WTC11 (cell line): ENCODE measurements around the gene TMEM89.

Experiments
- AR ChIP-seq: fragments of 250-450 bp; sonication (Bioruptor Pico); IDR thresholded peaks from 2 replicates; pipeline ENCODE4 v1.9.0; 2021; ENCODE audit warnings: mild to moderate bottlenecking
- ATF2 ChIP-seq: sonication (generic); formaldehyde crosslinking; IDR thresholded peaks from 2 replicates; pipeline ENCODE4 v1.8.1; 2022; ENCODE audit warnings: low read depth, missing genetic modification reagents, borderline replicate concordance
- CTCF ChIP-seq: fragments of 200-600 bp; IDR thresholded peaks from 2 replicates; pipeline ENCODE4 v1.8.0; 2022; ENCODE audit warnings: antibody characterized with exemption
- JUN ChIP-seq: sonication (generic); formaldehyde crosslinking; IDR thresholded peaks from 2 replicates; pipeline ENCODE4 v1.8.0; 2023; ENCODE audit warnings: mild to moderate bottlenecking, missing genetic modification reagents
- MAX ChIP-seq: sonication (generic); formaldehyde crosslinking; IDR thresholded peaks from 2 replicates; pipeline ENCODE4 v1.8.0; 2022; ENCODE audit warnings: mild to moderate bottlenecking, missing genetic modification reagents
- MXD4 ChIP-seq: fragments of 250-450 bp; sonication (Bioruptor Pico); IDR thresholded peaks from 2 replicates; pipeline ENCODE4 v1.8.0; 2021; ENCODE audit warnings: mild to moderate bottlenecking, moderate library complexity, borderline replicate concordance
- NFYB ChIP-seq: sonication (generic); formaldehyde crosslinking; conservative IDR thresholded peaks from 2 replicates; pipeline ENCODE4 v1.8.0; 2022; ENCODE audit warnings: low read depth, missing genetic modification reagents
- ZNF232 ChIP-seq: sonication (generic); formaldehyde crosslinking; IDR thresholded peaks from 2 replicates; pipeline ENCODE4 v1.8.0; 2022; ENCODE audit warnings: mild to moderate bottlenecking, missing genetic modification reagents

GRCh38 chr3:48625600-48625999 lies 4.0 kb upstream of the TMEM89 start:
- TF ChIP-seq CTCF (no peak), ZNF232 (CRISPR knock-in tag) (no peak), MAX (CRISPR knock-in tag) (no peak), AR (CRISPR knock-in tag) (no peak), MXD4 (CRISPR knock-in tag) (no peak), NFYB (no peak), JUN (CRISPR knock-in tag) (no peak), ATF2 (CRISPR knock-in tag) (no peak)
